Left forelimb (tissue), 1 donor: ENCODE measurements around the gene CLDND2.
A peak's percentile ranks its signal among the peaks of the same experiment; 100 is the strongest.

Source experiments
- DNase-seq: peaks from one replicate; pipeline ENCODE4 v3.0.0-alpha.2; 2018; ENCODE audit warnings: low spot score

CLDND2 gene

GRCh38 chr19:51354742-51355148 is 14.1 kb downstream of the CLDND2 start:
- DNase-seq, result no peak

- no peak for DNase-seq
Measured at GRCh38 chr19:51354103-51354741, 14.6 kb downstream of the CLDND2 start.

DNA sequence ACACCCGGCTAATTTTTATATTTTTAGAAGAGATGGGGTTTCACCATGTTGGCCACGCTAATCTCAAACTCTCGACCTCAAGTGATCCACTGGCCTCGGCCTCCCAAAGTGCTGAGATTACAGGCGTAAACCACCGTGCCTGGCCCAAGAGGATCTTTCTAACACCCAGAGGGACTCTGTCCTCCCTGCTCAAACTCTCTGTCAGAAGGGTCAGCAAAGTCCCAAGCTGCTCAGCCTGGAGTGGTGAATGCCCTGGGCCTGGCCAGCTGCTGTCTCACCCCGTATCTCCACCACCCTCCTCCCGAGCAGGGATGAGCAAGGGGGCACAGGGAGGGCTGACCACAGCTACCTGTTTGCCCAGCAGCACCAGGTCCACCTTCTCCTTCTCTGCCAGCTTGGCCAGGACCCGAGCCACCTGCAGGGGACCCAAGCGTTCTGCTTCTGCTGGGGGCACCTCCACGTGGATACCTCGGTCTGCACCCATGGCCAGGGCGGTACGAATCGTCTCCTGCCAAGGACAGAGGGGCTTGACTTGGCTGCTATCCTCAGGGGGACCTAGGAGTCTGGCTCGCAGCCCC is 15.9 kb downstream of the CLDND2 start:
- no peak for DNase-seq

- DNase-seq, result no peak
Measured at GRCh38 chr19:51351266-51351990, 17.4 kb downstream of the CLDND2 start.

GRCh38 chr19:51347209-51347928 is 21.4 kb downstream of the CLDND2 start:
- no peak for DNase-seq

DNA sequence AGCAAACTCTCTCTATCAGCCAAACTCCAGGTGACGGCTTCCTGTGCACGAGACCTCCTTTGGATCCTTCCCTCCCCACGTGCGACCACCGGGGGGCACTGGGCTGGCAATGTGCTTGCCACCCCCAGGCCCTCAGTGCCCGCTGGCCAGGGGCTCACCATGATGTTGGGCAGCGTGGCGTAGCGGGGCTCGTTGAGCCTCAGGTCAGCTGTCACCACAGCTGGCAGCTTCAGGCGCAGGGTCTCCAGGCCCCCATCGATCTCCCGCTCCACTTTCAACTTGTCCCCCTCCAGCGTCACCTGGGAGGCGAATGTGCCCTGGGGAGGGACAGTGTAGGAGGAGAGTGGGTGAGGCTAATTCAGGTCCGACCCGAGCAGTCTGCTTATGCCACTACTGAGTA is 22.1 kb downstream of the CLDND2 start:
- no peak for DNase-seq

- no peak for DNase-seq
Measured at GRCh38 chr19:51345076-51345620, 23.7 kb downstream of the CLDND2 start.

- no peak for DNase-seq
Measured at GRCh38 chr19:51342631-51343569, 25.9 kb downstream of the CLDND2 start.

- DNase-seq, result no peak
Measured at GRCh38 chr19:51341976-51342580, 26.7 kb downstream of the CLDND2 start, which contains the start of gene VSIG10L. Gene VSIG10L (minus strand): TSS chr19:51342139. CDS start chr19:51342124, 15 bp downstream.

GRCh38 chr19:51341066-51341465 is 27.7 kb downstream of the CLDND2 start:
- DNase-seq, result no peak

DNA sequence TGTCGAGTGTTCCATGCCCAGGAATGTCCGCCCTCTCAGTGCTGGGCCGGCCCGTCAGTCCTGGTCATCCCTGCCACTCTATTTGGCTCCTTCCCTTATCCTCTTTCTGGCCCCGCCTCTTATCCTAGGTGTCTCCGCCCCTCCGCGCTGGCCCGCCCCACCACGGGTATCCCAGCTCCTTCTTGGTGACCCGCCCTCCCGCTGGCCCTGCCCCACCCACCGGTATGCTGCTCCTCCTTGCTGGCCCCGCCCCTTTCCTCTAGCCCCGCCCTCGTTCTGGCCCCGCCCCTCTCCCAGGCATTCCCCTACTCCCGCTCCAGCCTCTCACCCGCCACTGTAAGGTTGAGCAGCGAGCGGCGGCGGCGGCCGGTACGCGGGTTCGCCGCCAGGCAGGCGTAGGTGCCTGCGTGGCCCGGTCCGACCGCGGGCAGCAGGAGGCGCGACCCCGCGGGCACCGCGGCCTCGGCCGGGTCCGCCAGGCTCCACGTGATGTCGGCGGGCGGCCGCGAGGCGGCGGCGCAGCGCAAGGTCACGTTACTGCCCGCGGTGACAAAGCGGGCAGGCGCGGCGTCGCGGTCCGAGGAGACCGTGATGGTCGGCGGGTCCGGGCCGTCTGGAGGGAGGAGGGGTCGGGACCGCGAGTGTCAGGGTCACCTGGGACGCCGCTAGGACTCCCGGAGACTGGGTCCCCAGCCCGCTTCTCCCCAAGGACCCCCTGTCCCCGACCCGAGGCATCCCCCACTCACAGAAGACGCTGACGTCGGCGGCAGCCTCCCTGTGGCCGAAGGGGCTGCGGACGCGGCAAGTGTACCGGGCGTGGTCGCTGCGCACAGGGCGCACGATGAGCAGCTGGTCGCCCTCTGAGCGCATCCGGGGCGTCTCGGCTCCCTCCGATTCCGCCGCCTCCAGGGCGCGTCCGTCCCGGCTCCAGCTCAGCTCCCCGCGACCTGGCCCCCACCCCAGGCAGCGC is 28.8 kb downstream of the CLDND2 start:
- peak; percentile 97 for DNase-seq

DNA sequence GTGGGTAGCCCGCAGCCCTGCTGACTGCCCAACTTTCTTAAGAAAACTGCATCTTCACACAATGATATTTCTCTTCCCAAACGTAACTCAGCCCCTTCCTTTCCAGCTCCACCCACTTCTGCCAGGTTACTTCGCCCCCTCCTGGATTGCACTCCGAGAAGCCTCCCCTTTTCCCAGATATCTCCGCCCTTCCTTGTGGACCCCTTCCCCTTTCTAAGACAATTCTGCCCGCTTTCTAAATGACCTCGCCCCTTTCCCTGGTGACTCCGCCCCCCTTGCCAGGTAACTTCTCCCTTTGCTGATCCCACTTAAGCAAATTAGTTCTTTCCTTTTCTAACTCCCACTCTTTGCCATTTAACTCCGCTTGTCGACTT is 29.5 kb downstream of the CLDND2 start:
- no peak for DNase-seq

- DNase-seq, result peak; percentile 90
Measured at GRCh38 chr19:51338563-51339312, 30.1 kb downstream of the CLDND2 start.

- no peak for DNase-seq
Measured at GRCh38 chr19:51337861-51338562, 30.8 kb downstream of the CLDND2 start.

DNA sequence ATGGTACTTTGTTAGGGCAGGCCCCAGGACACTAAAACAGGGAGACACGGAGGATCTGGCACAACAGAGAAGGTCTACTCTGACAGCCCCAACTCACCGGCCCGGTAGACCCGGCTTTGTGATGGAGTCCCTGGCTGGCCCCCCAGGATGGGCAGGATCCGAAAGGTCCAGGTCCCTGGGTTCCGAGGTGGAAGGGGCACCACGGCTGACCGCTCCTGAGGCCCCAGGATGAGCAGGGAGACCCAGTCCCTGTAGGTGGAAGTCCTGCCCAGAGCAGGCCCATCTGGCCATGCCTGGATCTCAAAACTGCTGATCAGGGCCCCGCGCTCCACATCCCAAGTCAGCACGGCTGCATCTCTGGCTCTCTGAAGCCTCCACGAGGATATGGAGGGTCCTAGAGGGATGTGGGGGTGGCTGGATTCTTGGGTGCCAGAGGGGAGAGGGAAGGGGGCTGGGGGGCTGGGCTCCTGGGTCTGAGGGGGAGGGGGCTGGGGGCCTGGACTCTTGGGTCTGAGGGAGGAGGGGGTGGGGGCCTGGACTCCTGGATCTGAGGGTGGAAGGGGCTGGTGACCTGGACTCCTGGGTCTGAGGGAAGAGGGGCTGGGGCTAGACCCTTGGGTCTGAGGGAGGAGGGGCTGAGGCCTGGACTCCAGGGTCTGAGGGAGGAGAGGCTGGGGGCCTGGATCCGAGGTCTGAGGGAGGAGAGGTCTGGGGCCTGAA is 31.5 kb downstream of the CLDND2 start:
- DNase-seq, result no peak

DNA sequence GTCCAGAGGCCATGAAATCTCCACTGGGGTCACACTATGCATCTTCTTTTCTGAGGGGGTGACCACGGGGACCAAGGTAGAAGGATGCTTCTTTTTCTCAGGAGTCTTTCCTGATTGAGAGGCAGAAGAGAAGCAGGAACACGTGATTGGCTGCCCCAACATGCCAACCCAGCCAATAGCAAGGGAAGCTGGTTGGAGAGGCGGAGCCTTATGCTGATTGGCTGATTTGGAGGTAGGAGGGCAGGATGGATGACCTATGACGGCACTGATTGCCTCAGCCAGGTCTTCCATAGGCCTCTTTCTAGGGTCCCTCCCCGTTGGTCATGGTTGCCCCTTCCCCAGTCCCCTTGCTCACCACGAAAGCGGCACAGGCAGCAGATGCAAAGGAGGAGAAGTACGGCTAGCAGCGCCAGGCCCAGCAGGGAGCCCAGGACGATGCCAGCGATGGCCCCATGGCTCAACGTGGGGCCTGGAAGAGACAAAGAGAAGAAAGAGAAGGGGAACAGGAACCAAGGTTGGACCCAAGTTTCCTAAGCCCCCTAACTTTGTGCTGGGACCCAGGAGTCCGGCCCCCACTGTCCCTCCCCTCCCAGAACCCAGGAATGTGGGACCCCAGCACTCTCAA is 34.9 kb downstream of the CLDND2 start:
- no peak for DNase-seq

- DNase-seq, result no peak
Measured at GRCh38 chr19:51331716-51332115, 37.1 kb downstream of the CLDND2 start.
